GM18519 (cell line): ENCODE results near the gene KMT2E.
"Not testable (repeated sequence)": the region's sequence is repeated elsewhere in the genome, so short reads cannot be mapped to it uniquely, and the experiment has no call there.

Experiments used
- ATAC-seq: cut with Tn5 transposase; IDR thresholded peaks from one replicate; pipeline ENCODE4 v1.9.1; 2021; ENCODE audit warnings: mild to moderate bottlenecking, moderate library complexity; ENCODE audit not compliant: unreplicated experiment, low FRiP score

The KMT2E gene, protein sequence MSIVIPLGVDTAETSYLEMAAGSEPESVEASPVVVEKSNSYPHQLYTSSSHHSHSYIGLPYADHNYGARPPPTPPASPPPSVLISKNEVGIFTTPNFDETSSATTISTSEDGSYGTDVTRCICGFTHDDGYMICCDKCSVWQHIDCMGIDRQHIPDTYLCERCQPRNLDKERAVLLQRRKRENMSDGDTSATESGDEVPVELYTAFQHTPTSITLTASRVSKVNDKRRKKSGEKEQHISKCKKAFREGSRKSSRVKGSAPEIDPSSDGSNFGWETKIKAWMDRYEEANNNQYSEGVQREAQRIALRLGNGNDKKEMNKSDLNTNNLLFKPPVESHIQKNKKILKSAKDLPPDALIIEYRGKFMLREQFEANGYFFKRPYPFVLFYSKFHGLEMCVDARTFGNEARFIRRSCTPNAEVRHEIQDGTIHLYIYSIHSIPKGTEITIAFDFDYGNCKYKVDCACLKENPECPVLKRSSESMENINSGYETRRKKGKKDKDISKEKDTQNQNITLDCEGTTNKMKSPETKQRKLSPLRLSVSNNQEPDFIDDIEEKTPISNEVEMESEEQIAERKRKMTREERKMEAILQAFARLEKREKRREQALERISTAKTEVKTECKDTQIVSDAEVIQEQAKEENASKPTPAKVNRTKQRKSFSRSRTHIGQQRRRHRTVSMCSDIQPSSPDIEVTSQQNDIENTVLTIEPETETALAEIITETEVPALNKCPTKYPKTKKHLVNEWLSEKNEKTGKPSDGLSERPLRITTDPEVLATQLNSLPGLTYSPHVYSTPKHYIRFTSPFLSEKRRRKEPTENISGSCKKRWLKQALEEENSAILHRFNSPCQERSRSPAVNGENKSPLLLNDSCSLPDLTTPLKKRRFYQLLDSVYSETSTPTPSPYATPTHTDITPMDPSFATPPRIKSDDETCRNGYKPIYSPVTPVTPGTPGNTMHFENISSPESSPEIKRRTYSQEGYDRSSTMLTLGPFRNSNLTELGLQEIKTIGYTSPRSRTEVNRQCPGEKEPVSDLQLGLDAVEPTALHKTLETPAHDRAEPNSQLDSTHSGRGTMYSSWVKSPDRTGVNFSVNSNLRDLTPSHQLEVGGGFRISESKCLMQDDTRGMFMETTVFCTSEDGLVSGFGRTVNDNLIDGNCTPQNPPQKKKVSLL (N-terminal part only)

DNA sequence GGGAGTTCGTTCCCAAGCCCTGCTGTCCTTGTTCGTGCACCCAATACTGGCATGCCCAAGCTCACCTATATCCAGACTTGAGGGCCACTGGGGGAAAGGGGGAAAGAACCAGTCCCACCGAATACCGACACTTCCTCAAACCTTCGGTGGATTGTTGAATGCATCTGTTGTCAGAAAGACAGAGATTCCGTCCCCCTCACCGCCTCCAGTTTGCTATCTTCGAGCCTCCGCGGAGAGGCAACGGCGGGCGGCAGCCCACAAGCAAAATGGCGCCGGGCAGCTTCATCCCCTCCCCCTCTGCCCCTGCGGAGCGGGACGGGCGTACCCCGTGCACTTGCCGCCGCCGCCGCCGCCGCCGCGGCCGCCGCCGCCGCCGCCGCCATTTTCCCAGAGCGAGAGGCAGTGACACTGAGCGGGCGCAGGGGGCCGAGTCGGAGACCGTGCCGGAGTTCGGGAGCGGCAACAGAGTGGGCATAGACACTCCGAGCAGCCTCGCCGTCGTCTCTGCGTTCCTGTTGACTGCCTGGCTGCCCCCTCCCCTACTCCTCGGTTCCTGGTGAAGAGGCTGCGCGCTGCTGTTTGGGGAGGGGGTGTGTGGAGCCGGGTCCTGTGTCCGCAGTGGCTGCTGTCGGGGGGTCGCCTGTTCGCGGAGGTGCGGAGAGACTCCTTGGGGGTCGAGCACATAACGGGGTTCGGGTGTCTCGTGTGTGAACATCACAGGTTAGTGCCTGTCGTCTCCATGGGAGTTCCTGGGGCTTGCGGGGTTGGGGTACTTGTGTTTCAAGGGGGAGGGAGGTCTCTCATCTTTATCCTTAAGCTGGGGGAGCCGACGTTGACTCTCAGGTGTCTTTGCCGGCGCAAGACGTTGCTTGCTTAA is at the start of gene KMT2E:
KMT2E (plus strand) TSS at position 390 of the 877 bp plus-strand sequence. CDS start 26,748 bp downstream, outside the sequence.
- peak; percentile 22 for ATAC-seq

DNA sequence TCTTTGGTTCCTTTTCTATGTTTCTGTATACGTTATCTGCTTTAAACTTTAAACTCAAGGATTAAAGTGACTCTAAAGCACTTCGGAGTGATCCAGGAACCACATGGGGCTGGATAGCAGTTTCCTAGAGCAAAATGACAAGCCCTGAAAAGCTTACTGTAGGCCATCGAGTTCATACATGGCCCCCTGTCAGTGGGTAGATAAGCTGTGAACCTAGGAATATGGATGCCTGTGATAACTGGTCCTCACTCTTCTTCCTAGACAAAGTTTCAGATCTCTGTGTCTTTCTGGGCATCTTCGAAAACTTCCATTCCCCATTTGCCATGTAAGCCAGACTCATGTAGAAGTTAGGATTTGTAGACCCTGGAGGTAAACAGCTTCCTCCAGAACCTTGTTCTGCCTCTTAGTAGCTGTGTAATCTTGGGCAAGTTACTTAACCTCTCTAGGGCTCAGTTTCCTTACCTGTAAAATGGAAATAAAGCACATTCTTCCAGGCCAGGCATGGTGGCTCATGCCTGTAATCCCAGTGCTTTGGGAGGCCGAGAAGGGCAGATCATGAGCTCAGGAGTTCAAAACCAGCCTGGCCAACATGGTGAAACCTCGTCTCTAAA is 49.3 kb upstream of the KMT2E start:
- no peak for ATAC-seq

DNA sequence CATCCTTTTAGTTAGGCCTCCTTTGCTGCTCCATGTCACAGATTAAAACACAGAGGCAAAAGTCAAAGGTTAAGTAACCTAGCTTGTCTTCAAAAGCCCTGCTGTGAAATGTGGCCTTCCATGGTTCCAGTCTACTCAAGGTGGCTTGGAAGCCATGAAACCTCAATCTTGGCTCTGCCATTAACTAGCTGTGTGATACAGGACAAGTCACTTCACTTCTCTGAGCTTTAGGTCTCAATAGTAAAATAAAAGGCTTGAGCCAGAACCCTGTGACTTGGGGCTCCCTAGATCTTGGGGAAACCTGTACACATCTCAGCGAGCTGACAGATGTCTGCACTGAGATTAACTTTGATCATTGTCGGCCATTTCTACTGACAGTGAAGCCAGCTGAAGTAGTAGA is 48.0 kb upstream of the KMT2E start:
- ATAC-seq, result no peak

GRCh38 chr7:104967088-104967487 is 46.9 kb upstream of the KMT2E start:
- ATAC-seq, result no peak

GRCh38 chr7:104967595-104967994 is 46.4 kb upstream of the KMT2E start:
- no peak for ATAC-seq

DNA sequence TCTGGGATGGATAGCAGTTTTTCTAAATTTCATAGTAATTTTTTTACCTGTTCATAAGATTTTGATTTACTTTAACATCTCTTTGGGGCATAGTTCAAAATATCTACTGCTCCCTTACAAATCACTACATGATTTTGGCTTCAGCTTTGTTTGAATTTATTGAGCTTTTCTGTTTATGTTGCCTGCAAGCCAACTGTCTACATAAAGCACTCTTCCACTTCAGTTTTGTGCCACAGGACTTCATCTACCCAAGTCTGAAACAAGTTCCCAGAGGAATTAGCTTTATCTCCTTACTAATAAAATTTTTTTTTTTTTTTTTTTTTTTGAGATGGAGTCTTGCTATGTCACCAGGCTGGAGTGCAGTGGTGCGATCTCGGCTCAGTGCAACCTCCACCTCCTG is 45.4 kb upstream of the KMT2E start:
- ATAC-seq, result no peak

GRCh38 chr7:104969183-104969582 is 44.8 kb upstream of the KMT2E start:
- ATAC-seq, result no peak

- no peak for ATAC-seq
Observed at GRCh38 chr7:104971290-104972071, 42.5 kb upstream of the KMT2E start.

GRCh38 chr7:104972500-104972899 is 41.5 kb upstream of the KMT2E start:
- ATAC-seq, result no peak

DNA sequence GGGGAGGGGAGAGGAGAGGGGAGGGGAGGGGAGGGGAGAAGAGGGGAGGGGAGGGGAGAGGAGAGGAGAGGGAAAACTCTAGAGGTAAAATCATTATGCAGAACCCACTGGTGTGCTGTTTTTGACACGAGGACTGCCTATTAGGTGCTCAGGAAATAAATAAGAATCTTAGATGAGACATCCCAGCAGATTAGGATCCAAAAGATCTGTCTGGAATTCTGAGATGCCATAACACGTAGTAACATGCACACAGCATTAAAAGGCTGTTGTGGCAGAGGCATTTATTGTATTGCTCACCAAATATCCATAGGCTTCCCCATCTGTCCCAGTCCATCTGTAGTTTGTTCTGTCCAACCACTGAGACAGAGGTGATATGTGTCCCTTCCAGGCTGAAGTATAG is 40.8 kb upstream of the KMT2E start:
- no peak for ATAC-seq

DNA sequence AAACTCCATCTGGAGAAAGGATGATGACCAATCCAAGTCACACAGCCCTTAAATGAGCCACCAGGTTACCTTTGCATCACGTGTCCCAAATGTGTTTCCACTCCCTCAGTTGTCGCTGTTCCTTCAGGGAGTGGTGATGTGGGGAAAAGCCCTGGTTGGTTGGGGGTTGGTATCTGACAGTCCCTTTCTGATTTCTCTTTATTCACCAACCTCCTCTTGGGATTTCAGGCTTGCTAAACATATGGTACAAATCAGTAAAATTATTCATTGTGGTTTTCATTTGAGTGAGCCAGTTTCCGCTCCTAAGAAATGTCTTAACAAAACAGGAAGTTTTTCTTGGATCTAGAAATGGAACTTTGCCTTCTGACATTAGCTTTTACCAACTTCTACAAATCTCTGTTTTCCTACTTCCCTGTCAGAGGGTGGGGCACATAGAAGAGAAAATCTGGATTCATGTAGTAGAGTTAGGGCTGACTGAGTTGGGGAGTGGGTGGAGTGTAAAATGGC is 40.0 kb upstream of the KMT2E start:
- ATAC-seq, result no peak

DNA sequence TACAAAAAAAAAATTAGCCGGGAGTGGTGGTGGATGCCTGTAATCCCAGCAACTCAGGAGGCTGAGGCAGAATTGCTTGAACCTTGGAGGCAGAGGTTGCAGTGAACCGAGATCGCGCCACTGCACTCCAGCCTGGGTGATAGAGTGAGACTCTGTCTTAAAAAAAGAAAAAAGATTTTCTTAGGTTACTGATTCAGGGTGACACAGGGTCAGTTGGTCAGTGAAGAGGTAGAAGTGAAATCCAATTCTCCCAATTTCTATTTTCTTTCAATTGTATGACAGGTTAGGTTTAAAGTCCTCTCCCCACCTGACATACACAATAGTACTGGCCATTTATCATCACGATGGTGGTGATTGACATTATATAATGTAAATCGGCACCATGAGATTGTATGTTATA is 38.5 kb upstream of the KMT2E start:
- ATAC-seq, result not testable (repeated sequence)

- no peak for ATAC-seq
Observed at GRCh38 chr7:104976966-104977636, 36.9 kb upstream of the KMT2E start.

DNA sequence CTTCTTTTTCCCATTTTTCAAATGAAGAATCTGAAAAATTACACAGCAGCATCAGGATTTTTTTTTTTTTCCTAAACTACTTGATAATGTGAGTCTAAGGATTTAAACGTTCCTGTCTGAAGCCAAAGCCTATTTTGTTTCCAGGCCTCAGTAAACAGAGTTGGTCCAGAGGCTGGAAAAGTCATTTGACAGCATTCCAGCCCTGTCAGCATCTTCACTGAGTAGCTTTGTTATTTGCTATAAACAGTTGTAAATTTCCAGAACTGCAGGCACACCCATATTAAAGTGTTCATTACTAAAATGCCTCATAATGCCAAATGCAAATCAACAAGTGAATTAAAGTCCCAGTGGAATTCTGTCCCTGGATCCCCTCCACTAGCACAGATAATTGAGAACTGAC is 35.5 kb upstream of the KMT2E start:
- no peak for ATAC-seq

DNA sequence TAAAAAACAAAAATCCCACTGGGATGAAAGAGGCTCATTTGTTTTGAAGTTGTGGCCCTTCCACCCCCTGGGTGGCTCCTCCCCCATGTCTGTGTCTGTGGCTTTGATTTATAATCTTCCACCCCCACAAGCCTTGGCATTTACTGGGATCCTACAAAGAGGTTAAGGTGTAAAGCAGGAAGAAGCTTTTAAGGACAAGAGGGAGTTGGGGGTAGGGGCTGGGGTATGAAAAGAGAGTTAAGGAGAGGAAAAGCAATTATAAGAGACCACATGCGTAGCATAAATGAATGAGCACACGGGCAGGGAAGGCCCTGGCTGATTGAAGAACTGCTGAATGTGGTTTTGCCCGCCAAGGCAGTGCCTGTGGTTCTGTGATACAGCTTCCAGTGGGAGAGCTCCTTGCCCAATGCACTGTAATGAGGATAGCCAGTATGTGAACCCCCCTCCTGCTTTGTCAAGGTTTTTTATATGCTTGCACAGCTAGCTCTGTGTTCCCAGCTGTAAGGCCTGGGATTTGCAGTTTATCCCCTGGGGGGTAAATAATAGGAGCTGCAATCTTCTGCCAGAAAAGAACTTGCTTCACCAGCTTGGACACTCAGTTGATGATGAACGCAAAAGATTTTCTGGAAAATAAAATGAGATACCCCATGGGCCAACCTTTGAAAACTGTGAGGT is 34.7 kb upstream of the KMT2E start:
- ATAC-seq, result no peak

DNA sequence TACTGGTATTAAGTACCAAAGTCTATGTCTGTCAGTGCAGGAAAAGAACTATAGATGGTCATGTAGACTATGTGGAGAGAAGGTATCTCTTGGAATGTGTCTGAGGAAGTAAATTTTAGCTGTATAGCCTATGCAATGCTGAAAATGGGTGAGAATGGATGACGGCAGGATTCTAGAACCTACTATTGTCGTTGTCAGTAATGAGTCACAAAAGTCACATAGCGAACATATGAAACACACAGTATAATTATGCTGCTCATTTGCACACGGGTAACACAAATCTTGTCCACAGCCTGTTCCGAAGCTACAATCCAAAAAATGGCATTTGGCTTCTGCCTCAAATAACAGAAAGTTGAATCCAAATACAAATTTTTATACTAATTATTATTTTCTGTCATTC is 33.6 kb upstream of the KMT2E start:
- no peak for ATAC-seq

DNA sequence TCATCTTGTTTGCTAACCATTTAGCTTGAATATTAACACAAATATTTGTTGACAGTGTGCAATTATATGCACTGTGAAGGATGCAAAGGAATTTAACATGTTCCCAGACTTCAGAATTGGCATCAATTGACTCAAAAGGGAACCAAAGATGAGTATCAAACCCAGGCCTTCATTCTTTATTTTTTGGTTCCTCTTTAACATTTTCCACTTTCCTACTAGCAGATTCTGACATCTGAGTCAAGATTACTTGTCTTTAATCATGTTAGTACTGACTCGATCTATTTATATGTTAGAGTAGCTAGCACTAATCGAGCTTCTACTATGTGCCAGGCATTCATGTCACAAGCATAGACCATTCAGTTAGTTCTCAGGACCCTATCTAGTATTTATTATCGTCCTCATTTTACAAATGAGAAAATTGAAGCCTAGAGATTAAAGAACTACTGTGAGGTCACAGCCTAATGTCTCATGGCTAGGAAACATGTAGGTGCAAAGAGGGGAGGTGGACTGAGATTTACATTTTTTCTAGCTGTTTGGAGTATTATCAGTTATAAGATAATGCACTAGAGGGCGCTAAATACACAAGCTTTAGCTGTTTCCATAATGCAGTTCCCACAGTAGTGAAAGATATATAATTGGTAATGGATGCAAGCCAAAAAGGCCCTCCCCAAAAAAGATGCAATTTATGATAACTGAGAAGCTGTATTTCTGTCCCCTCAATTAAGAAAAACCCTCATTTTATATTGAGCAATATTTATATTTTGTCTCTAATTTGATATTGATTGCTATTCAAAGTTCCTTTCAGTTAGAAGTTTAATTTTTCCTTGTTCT is 32.9 kb upstream of the KMT2E start:
- no peak for ATAC-seq
